ENCODE results near the gene BACE1-AS. TPM values are rescaled to one million over a fixed set of nuclear protein-coding genes. Genes with fewer than 3 reads are reported as not detected.

The BACE1-AS gene
- total RNA-seq, 1 experiment from 2014 or later, result 3.6 TPM

DNA sequence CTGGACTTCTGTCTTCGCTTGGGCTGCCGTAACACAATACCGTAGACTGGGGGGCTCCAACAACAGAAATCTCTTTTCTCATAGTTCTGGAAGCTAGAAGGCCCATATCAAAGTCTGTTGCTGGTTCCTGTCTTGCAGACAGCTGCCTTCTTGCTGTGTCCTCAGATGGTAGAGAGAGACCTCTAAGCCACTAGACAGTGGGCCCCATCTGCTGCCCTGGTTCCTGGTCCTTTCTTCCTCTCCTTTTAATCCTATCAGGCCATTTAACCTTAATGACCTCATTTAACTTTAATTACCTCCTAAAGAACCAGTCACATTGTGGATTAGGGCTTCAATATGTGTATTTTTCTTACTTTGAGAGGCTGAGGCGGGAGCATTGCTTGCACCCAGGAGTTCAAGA lies 45.9 kb downstream of the BACE1-AS start:
- intact Hi-C loops (cut with micrococcal nuclease), result no loop called here

More for the DNA sequence above, 45.9 kb downstream of the BACE1-AS start:
- no peak overlapping the region for H2AFZ ChIP-seq (ENCODE audit: low read length)
- H3K4me1 ChIP-seq (ENCODE audit: insufficient read depth, low read length), result no peaks in the 10 kb centered on the region
- H3F3A ChIP-seq (ENCODE audit: low read length, unreplicated experiment), result no peaks in the 10 kb centered on the region
- H3K9me3 ChIP-seq (ENCODE audit: low read length), result no peaks in the 10 kb centered on the region
- peaks cover 3% of the 10 kb centered on the region; the same call in 1 of the 2 replicates for H3K36me3 ChIP-seq (ENCODE audit: low read depth, low read length)
- no peaks in the 10 kb centered on the region for H3K27me3 ChIP-seq (ENCODE audit: low read length)
- DNase-seq, result no peak
- no peak overlapping the region for H3K27ac ChIP-seq (ENCODE audit: low read length)
- no peaks in the 10 kb centered on the region for H3K9me2 ChIP-seq (replicated peaks; ENCODE audit: low read length)
- ChIA-PET POLR2A (ENCODE audit: unreplicated experiment) (no interaction called here), CTCF (no interaction called here)
- H3K4me3 ChIP-seq (ENCODE audit: low read length), result no peak overlapping the region
- H4K20me1 ChIP-seq (ENCODE audit: low read length), result no peaks in the 10 kb centered on the region
- TF ChIP-seq EZH2phosphoT487 (IDR thresholded peaks at IDR 0.05; ENCODE audit: borderline replicate concordance, low read length) (no peak), CTCF (conservative IDR thresholded peaks at IDR 0.05; ENCODE audit: low read depth, low read length) (no peak), EZH2 (IDR thresholded peaks at IDR 0.05; ENCODE audit: low read length, unreplicated experiment) (no peak)
- ATAC-seq, result no peak
- H3K4me2 ChIP-seq (ENCODE audit: low read length), result no peak overlapping the region
- no peak overlapping the region for H3K9ac ChIP-seq (ENCODE audit: low read length)
- no peaks in the 10 kb centered on the region for H3K79me2 ChIP-seq (ENCODE audit: low read length)
- no TSS peak for BruUV-seq (replicated peaks)

Other genes starting within 250 kb of the BACE1-AS start
- 14.5 and 17.4 TPM in 2 replicates for gene SIK3, start 192.9 kb upstream of the BACE1-AS start, total RNA-seq (2014; rRNA removed)
- gene PAFAH1B2, start 147.1 kb upstream of the BACE1-AS start, total RNA-seq (2014; rRNA removed), result 88.6 and 91.6 TPM in 2 replicates
- 13.6 and 22.7 TPM in 2 replicates for gene SIDT2, start 112.6 kb upstream of the BACE1-AS start, total RNA-seq (2014; rRNA removed)
- 8.0 and 10.3 TPM in 2 replicates for gene TAGLN, start 92.0 kb upstream of the BACE1-AS start, total RNA-seq (2014; rRNA removed)
- 43.6 and 55.1 TPM in 2 replicates for gene PCSK7, start 59.3 kb upstream of the BACE1-AS start, total RNA-seq (2014; rRNA removed)
- gene RNF214, start 58.7 kb upstream of the BACE1-AS start, total RNA-seq (2014; rRNA removed), result 7.4 TPM in 2 replicates
- gene BACE1, start 24.9 kb downstream of the BACE1-AS start, total RNA-seq (2014; rRNA removed), result 16.8 and 27.7 TPM in 2 replicates
- 43.7 and 51.1 TPM in 2 replicates for gene CEP164, start 36.5 kb downstream of the BACE1-AS start, total RNA-seq (2014; rRNA removed)